SU-DHL-6 (cell line): ENCODE data around the gene GRHL3.

Experiments used
- H2AFZ ChIP-seq: fragments of 200-600 bp; sonication (generic); 2 replicates; pipeline ENCODE4 v1.6.1; 2014; ENCODE audit warnings: low read depth, mild to moderate bottlenecking, moderate library complexity, mixed read lengths, antibody characterized with exemption, low read length; ENCODE audit not compliant: severe bottlenecking
- H3F3A ChIP-seq: fragments of 200-600 bp; shearing (Covaris generic); 2 replicates; pipeline ENCODE4 v1.6.0; 2016; ENCODE audit warnings: antibody characterized with exemption, mild to moderate bottlenecking; ENCODE audit not compliant: insufficient read depth
- H3K27ac ChIP-seq: fragments of 200-600 bp; sonication (generic); 2 replicates; pipeline ENCODE4 v1.5.1; 2016; ENCODE audit warnings: low read depth, mild to moderate bottlenecking, low read length, moderate library complexity, mixed read lengths
- H3K27me3 ChIP-seq: fragments of 200-600 bp; sonication (generic), shearing (Covaris generic); 2 replicates; pipeline ENCODE4 v1.6.0; 2014; ENCODE audit warnings: mild to moderate bottlenecking, low read length
- H3K36me3 ChIP-seq: fragments of 200-600 bp; sonication (generic); 2 replicates; pipeline ENCODE4 v1.6.1; 2014; ENCODE audit warnings: mild to moderate bottlenecking, low read length, mixed read lengths
- H3K4me2 ChIP-seq: fragments of 300-600, 200-600 bp; shearing (Covaris generic), sonication (generic); 2 replicates; pipeline ENCODE4 v1.6.0; 2014; ENCODE audit warnings: low read length, low read depth, mild to moderate bottlenecking; ENCODE audit not compliant: poor library complexity, severe bottlenecking
- H3K4me3 ChIP-seq: fragments of 200-600 bp; sonication (generic); 2 replicates; pipeline ENCODE4 v1.5.1; 2014; ENCODE audit warnings: antibody characterized with exemption, low read length, mild to moderate bottlenecking, mixed read lengths; ENCODE audit not compliant: insufficient read depth, poor library complexity, severe bottlenecking
- H3K79me2 ChIP-seq: fragments of 200-600 bp; sonication (generic); 2 replicates; pipeline ENCODE4 v1.6.1; 2014; ENCODE audit warnings: mild to moderate bottlenecking, low read length, moderate library complexity; ENCODE audit not compliant: insufficient read depth
- H3K9ac ChIP-seq: fragments of 200-600 bp; sonication (generic); 2 replicates; pipeline ENCODE4 v1.7.0; 2014; ENCODE audit warnings: mild to moderate bottlenecking, low read length
- H3K9me2 ChIP-seq: fragments of 200-600 bp; sonication (generic); replicated peaks from 2 replicates; pipeline ENCODE4 v1.6.1; 2014; ENCODE audit warnings: low read length; ENCODE audit not compliant: insufficient read depth
- H3K9me3 ChIP-seq: fragments of 200-600 bp; sonication (generic); 2 replicates; pipeline ENCODE4 v1.6.1; 2014; ENCODE audit warnings: low read length, mixed read lengths; ENCODE audit not compliant: insufficient read depth
- H4K20me1 ChIP-seq: fragments of 200-600 bp; sonication (generic); 2 replicates; pipeline ENCODE4 v1.6.1; 2014; ENCODE audit warnings: low read depth, mild to moderate bottlenecking, antibody characterized with exemption, low read length, moderate library complexity, mixed read lengths
- EZH2phosphoT487 ChIP-seq: fragments of 200-600 bp; sonication (generic), shearing (Covaris generic); conservative IDR thresholded peaks from 2 replicates; pipeline ENCODE4 v1.6.1; 2018; ENCODE audit warnings: mild to moderate bottlenecking, antibody characterized with exemption, low read length, moderate library complexity, mixed read lengths
- TF ChIP-seq, protein P1 (sequence below): fragments of 200-600 bp; sonication (generic); IDR thresholded peaks from one replicate; pipeline ENCODE4 v1.5.1; 2017; ENCODE audit warnings: antibody characterized with exemption, mild to moderate bottlenecking, low read length, moderate library complexity; ENCODE audit not compliant: insufficient read depth, poor library complexity, severe bottlenecking

GRHL3 gene

DNA sequence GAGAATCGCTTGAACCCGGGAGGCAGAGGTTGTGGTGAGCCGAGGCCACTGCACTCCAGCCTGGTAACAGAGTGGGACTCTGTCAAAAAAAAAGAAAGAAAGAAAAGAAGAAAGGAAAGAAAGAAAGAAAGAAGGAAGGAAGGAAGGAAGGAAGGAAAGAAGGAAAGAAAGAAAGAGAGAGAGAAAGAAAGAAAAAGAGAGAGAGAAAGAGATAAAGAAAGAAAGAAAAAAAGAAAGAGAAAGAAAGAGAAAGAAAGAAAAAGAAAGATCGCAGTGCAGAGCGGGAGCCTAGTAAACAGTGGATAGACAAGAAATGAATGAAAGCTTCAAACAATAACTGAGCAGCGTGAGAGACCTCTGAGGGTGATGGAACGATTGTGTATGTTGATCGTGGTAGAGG lies 20.6 kb upstream of the GRHL3 start:
- no peak overlapping the region for H3K4me3 ChIP-seq
- no peaks in the 10 kb centered on the region for H3K79me2 ChIP-seq
- H4K20me1 ChIP-seq: no peaks in the 10 kb centered on the region
- H3K9me3 ChIP-seq: no peaks in the 10 kb centered on the region
- no peak overlapping the region for H3K9ac ChIP-seq
- no peak for TF ChIP-seq EZH2phosphoT487
- TF ChIP-seq, protein P1, sequence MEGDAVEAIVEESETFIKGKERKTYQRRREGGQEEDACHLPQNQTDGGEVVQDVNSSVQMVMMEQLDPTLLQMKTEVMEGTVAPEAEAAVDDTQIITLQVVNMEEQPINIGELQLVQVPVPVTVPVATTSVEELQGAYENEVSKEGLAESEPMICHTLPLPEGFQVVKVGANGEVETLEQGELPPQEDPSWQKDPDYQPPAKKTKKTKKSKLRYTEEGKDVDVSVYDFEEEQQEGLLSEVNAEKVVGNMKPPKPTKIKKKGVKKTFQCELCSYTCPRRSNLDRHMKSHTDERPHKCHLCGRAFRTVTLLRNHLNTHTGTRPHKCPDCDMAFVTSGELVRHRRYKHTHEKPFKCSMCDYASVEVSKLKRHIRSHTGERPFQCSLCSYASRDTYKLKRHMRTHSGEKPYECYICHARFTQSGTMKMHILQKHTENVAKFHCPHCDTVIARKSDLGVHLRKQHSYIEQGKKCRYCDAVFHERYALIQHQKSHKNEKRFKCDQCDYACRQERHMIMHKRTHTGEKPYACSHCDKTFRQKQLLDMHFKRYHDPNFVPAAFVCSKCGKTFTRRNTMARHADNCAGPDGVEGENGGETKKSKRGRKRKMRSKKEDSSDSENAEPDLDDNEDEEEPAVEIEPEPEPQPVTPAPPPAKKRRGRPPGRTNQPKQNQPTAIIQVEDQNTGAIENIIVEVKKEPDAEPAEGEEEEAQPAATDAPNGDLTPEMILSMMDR: no peak
- H3K27ac ChIP-seq: no peak overlapping the region
- H3K27me3 ChIP-seq: no peaks in the 10 kb centered on the region
- H3F3A ChIP-seq: no peaks in the 10 kb centered on the region
- H2AFZ ChIP-seq: no peak overlapping the region
- H3K4me2 ChIP-seq: no peak overlapping the region
- no peaks in the 10 kb centered on the region for H3K9me2 ChIP-seq
- H3K36me3 ChIP-seq: no peaks in the 10 kb centered on the region

DNA sequence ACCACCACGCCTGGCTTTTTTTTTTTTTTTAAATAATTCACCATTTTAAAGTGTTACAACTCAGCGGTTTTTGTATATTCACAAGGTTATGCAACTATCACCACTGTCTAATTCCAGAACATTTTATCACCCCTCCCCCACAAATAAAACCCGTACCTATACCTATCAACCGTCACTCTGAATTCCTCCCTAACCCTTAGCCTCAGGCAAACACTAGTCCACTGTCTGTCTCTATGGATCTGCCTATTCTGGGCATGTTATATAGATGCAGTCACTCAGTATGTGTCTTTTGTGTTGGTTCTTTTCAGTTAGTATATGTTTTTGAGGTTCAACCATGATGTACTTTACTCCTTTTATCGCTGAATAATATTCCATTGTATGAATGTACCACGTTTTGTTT lies 19.3 kb upstream of the GRHL3 start:
- Histone ChIP-seq H3K36me3 (no peaks in the 10 kb centered on the region), H2AFZ (no peak overlapping the region), H3F3A (no peaks in the 10 kb centered on the region), H4K20me1 (no peaks in the 10 kb centered on the region), H3K4me3 (no peak overlapping the region), H3K9me2 (no peaks in the 10 kb centered on the region), H3K27me3 (no peaks in the 10 kb centered on the region), H3K9ac (no peak overlapping the region), H3K4me2 (no peak overlapping the region), H3K27ac (no peak overlapping the region), H3K79me2 (no peaks in the 10 kb centered on the region), H3K9me3 (no peaks in the 10 kb centered on the region)
- no peak for TF ChIP-seq EZH2phosphoT487
- TF ChIP-seq, protein P1: no peak

DNA sequence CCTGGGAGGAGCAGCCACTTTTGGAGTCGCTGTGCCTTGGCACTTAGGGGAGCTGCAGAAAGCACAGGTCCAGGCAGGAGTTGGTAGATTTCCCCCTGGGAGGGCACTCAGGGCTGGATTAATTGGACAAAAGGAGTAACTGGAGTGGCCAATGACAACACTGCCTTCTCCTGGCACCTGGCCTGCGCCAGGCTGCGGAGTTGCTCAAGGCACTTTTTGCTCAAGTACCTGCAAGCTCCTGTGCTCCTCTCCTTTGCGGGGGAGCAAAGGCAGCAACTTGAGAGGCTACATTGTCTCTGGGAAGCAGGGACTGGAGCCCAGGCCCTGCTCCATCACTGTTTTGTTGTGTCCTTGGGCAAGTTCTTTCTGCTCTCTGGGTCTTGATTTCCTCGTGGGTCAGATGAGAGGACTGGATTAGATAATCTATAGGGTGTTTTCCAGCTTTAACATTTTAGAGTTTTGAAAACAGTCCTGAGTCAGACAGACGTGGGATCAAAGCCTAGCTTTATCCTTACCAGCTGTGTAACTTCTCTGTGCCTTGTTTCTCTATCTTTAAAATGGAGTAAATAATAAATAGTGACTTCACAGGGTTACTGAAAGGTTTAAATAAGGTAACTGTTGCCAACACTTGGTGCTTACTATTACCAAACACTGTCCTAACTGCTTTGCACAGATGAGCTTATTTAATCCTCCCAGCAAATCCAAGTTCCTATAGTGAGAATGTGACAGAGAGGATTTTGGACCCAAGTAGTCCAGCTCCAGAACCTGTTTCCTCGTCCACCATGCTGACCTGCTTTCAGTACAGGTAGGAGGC lies 18.0 kb upstream of the GRHL3 start:
- no peak for TF ChIP-seq EZH2phosphoT487
- TF ChIP-seq, protein P1: no peak
- no peak overlapping the region for H2AFZ ChIP-seq

More for the DNA sequence above, 18.0 kb upstream of the GRHL3 start:
- no peak overlapping the region for H3K27ac ChIP-seq
- no peaks in the 10 kb centered on the region for H3K9me3 ChIP-seq
- H3K9me2 ChIP-seq: no peaks in the 10 kb centered on the region
- H3K79me2 ChIP-seq: no peaks in the 10 kb centered on the region
- no peaks in the 10 kb centered on the region for H3K36me3 ChIP-seq
- no peaks in the 10 kb centered on the region for H3F3A ChIP-seq
- H3K4me3 ChIP-seq: no peak overlapping the region
- H3K9ac ChIP-seq: no peak overlapping the region
- H3K4me2 ChIP-seq: no peak overlapping the region
- no peaks in the 10 kb centered on the region for H4K20me1 ChIP-seq
- no peaks in the 10 kb centered on the region for H3K27me3 ChIP-seq
